ENCODE data around the gene CECR2. TPM values are rescaled to one million over a fixed set of nuclear protein-coding genes. Genes with fewer than 3 reads are reported as not detected.

Gene CECR2
- 12.8 TPM for total RNA-seq

DNA sequence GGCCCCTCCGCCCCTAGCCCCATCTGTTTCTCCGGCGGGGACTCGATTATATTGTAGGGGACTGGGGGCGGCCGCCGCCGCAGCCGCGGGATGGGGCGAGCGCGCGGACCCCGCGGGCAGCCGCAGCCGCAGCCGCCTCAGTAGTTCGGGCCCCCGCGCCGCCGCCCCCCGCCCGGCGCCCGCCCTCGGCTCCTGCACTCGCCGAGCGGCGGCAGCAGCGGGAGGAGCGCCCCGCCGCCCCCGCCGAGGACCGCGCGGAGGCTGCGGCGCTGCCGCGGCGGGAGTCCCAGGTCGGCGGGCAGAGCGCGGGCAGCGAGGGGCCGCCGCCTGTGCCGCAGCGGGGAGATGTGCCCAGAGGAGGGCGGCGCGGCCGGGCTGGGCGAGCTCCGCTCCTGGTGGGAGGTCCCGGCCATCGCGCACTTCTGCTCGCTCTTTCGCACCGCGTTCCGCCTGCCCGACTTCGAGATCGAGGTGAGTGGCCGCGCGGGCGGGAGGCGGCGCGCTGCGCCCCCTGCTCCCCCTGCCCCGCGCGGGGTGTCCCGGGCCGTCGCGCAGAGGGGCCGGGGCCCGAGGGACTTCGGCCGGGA is at the start of gene CECR2:
Gene CECR2, plus strand, starts transcription at position 22 of the 587 bp plus-strand sequence. Its CDS starts 324 bp downstream, at position 346.

DNA sequence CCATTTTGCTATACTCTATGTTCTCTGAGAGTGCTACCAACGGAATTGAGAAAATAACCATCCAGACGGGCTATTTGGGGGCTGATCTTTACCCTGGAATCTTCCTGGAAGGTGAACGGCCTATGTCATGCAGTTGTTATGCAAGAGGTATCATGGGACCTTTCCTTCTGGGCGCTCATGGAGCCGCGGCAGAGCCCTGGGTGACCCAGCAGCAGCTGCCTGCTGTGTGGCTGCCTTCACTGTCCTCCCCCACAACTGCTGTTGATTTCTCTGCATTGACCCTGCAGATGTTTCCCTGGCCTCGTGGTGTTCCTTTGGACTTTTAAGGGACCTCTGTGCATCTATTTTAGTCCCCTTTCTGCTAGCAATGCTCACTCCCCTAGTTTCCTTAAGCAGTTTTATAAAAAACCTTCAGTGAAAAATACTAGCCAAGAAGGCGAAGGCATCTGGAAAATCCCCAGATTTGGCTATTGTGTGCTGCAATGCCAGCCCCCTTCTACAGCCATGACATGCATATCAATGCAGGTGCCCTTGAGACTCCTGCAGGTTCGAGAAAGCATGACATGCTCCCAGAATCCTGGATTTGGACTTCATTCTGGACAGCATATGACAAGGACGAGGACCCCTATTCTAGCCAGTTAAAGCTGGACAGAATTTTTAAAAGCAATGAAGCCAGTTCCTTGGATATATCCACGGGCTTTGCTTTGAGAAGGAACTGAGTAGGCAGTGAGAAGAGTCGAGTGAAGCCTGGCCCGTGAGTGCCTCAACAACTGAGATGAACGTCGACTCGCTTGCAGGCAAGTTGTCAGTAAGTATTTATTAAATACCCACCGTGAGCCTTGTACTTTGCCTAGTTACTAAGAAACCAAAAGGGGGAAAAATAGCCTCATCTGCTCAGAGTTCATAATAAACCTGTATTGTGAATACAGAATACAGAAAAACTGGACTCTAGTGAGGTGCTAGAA is 193.9 kb downstream of the CECR2 start, which contains the start of gene SLC25A18:
Gene SLC25A18, plus strand, starts transcription at position 593 of the 965 bp plus-strand sequence. CDS start 16,447 bp downstream, outside the sequence.

Small RNA genes lying within 50 kb of the gene (small RNA-seq; reads per million reads assigned to genes)
- gene CECR9 (ENCODE audit: low replicate concordance) (not detected), gene RN7SL843P (ENCODE audit: low replicate concordance) (not detected)

Other genes with a start within 250 kb of the CECR2 start
- gene TMEM121B, start 248.1 kb upstream of the CECR2 start, total RNA-seq: 0.93 TPM
- 29.3 TPM for gene HDHD5, start 210.2 kb upstream of the CECR2 start, total RNA-seq
- gene ADA2, start 150.0 kb upstream of the CECR2 start, total RNA-seq: 14.8 TPM
- 0.53 TPM for gene SLC25A18, start 194.0 kb downstream of the CECR2 start, total RNA-seq